Activated effector memory CD4-positive, alpha-beta T cell treated with anti-CD3 and anti-CD28 coated beads, Interleukin-2, amount 50 U/mL, for 16 hours (primary cell): ENCODE data around the gene DCTN1.

Source experiments
- DNase-seq: peaks from one replicate; pipeline ENCODE4 v3.0.0-alpha.2; 2020

The DCTN1 gene

GRCh38 chr2:74316627-74317295 lies 63.4 kb downstream of the DCTN1 start:
- DNase-seq = no peak

- DNase-seq = no peak
Observed at GRCh38 chr2:74314107-74314506, 66.0 kb downstream of the DCTN1 start.

GRCh38 chr2:74313497-74313896 lies 66.6 kb downstream of the DCTN1 start:
- no peak for DNase-seq

- DNase-seq = no peak
Observed at GRCh38 chr2:74312913-74313312, 67.2 kb downstream of the DCTN1 start.
